GM10248 (cell line): ENCODE measurements around the gene GALNT6.

Experiments used
- CTCF ChIA-PET: fragments of 300-600 bp; sonication (Branson Sonifier 250); formaldehyde crosslinking; extraction: SDS; loops from one replicate; lab custom pipeline; 2021; ENCODE audit warnings: antibody characterized with exemption; lab: Yijun Ruan, JAX
- POLR2A ChIA-PET: fragments of 350-650 bp; sonication (Branson Sonifier 250); formaldehyde crosslinking; extraction: SDS; loops from one replicate; lab custom pipeline; 2020; ENCODE audit warnings: antibody characterized with exemption; lab: Yijun Ruan, JAX
- DNase-seq: peaks from one replicate; pipeline ENCODE4 v3.0.0; 2012; ENCODE audit errors: extremely low spot score
- TF ChIP-seq, protein P1 (sequence below): IDR thresholded peaks from 2 replicates; pipeline ENCODE4 v1.5.1; 2012; ENCODE audit warnings: mild to moderate bottlenecking, low read depth; ENCODE audit errors: extremely low read depth, missing control alignments, control extremely low read depth

The GALNT6 gene

DNA sequence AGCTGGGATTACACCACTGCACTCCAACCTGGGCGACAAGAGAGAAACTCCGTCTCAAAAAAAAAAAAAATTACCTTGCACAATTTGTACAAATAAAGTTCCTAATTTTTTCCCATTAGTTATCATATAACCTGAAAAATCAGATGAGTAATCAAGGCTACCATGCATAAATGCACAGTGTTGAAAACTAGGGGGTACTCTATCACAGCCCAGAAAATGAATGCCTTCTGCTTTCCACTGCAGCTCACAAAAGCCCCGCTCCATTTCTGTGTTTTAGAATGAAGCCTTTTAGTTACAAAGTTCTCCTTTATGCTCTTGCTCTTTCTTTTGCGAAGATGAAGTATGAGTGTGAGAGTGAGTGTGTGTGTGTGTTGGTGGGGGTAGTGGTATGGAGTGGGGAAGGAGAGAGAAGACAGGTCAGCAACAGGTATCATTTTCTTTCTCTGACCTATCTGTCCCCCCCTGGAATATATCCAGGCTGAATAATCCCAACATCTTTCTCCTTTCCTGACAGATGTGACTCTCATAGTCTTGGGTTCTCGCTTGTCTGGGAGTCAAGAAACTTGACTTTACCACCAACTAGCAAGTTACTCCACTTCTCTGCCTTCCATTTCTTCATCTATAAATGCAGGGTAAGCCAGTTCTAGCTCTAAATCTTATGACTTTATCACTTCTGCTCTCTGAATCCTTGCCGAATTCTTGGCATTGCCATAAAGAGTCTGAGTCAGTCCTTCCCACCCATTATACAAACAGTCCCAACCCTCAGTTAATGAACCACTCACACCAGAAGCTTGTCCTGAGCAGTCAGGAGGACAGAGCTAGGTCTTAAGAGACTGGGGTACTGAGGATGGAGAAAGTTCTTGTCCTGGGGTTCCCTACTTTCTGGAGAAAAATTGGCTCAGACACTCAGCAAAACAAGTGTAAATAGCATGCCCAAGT is 83.3 kb downstream of the GALNT6 start:
- TF ChIP-seq, protein P1, sequence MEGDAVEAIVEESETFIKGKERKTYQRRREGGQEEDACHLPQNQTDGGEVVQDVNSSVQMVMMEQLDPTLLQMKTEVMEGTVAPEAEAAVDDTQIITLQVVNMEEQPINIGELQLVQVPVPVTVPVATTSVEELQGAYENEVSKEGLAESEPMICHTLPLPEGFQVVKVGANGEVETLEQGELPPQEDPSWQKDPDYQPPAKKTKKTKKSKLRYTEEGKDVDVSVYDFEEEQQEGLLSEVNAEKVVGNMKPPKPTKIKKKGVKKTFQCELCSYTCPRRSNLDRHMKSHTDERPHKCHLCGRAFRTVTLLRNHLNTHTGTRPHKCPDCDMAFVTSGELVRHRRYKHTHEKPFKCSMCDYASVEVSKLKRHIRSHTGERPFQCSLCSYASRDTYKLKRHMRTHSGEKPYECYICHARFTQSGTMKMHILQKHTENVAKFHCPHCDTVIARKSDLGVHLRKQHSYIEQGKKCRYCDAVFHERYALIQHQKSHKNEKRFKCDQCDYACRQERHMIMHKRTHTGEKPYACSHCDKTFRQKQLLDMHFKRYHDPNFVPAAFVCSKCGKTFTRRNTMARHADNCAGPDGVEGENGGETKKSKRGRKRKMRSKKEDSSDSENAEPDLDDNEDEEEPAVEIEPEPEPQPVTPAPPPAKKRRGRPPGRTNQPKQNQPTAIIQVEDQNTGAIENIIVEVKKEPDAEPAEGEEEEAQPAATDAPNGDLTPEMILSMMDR, result no peak
- POLR2A ChIA-PET, result no interaction called here
- DNase-seq, result no peak
- CTCF ChIA-PET, result interaction anchor here (1.4 to 2.0 kb wide), 2 partner anchors 11 to 33 kb away, joined by 4 to 8 read pairs; no protein-coding TSS in a partner anchor

DNA sequence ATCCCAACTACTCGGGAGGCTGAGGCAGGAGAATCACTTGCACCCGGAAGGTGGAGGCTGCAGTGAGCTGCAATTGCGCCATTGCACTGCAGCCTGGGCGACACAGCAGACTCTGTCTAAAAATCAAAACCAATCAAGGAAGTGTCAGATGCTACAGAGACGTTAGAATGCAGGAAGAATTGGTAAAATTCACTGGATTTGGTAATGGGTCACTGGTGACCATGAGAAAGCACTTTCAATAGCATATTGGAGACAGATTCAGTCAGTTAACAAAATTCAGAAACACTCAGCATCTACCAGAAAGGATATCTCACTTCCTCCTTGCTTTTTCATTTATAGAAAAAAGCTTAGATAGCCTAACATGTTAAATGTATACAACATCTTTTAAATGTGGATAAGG is 84.7 kb downstream of the GALNT6 start:
- ChIA-PET POLR2A (no interaction called here), CTCF (interaction anchor here (2.4 kb wide), 1 partner anchor 34 kb away, joined by 7 read pairs; no protein-coding TSS in a partner anchor)
- no peak for DNase-seq
- TF ChIP-seq, protein P1, result no peak
